Measurements from ENCODE around the gene SLCO2B1.
"Not testable (repeated sequence)": the region's sequence is repeated elsewhere in the genome, so short reads cannot be mapped to it uniquely, and the experiment has no call there.

Gene SLCO2B1

GRCh38 chr11:75150879-75151278 lies at the start of gene SLCO2B1:
TSS of gene SLCO2B1 (plus strand) at chr11:75151107. CDS start at chr11:75151382, 275 bp downstream.
- Histone ChIP-seq H3K4me2 (no peak within 1 kb of the TSS), H2AFZ (ENCODE audit: low read depth) (no peak within 1 kb of the TSS), H3K27me3 (ENCODE audit: insufficient read depth, low read depth) (no peaks in the 10 kb centered on the region), H3K79me2 (ENCODE audit: insufficient read depth, low read depth) (no peaks in the 10 kb centered on the region), H3K4me1 (ENCODE audit: low read depth, poor library complexity, severe bottlenecking) (no peaks in the 10 kb centered on the region), H3K36me3 (ENCODE audit: insufficient read depth) (no peaks in the 10 kb centered on the region), H3K9ac (no peak within 1 kb of the TSS), H4K20me1 (ENCODE audit: insufficient read depth) (no peaks in the 10 kb centered on the region), H3K27ac (no peak within 1 kb of the TSS), H3K4me3 (IDR thresholded peaks at IDR 0.05; ENCODE audit: insufficient read depth, low read depth, low read length) (no peak within 1 kb of the TSS)
- no peak for TF ChIP-seq CTCF (conservative IDR thresholded peaks at IDR 0.05; ENCODE audit: low read depth, low read length)

- H2AFZ ChIP-seq (ENCODE audit: low read depth), result no peak overlapping the region
- no peaks in the 10 kb centered on the region for H3K27me3 ChIP-seq (ENCODE audit: insufficient read depth, low read depth)
Observed at GRCh38 chr11:75101424-75102128, 49.3 kb upstream of the SLCO2B1 start.

GRCh38 chr11:75103380-75104026 lies 47.4 kb upstream of the SLCO2B1 start:
- Histone ChIP-seq H4K20me1 (ENCODE audit: insufficient read depth) (no peaks in the 10 kb centered on the region), H3K27me3 (ENCODE audit: insufficient read depth, low read depth) (no peaks in the 10 kb centered on the region), H2AFZ (ENCODE audit: low read depth) (no peak overlapping the region), H3K27ac (no peak overlapping the region), H3K36me3 (ENCODE audit: insufficient read depth) (no peaks in the 10 kb centered on the region), H3K79me2 (ENCODE audit: insufficient read depth, low read depth) (no peaks in the 10 kb centered on the region), H3K4me3 (IDR thresholded peaks at IDR 0.05; ENCODE audit: insufficient read depth, low read depth, low read length) (no peak overlapping the region), H3K4me1 (ENCODE audit: low read depth, poor library complexity, severe bottlenecking) (peaks cover 15% of the 10 kb centered on the region), H3K9ac (no peak overlapping the region), H3K4me2 (no peak overlapping the region)
- TF ChIP-seq CTCF (conservative IDR thresholded peaks at IDR 0.05; ENCODE audit: low read depth, low read length), result no peak

More at GRCh38 chr11:75101424-75102128, 49.3 kb upstream of the SLCO2B1 start:
- no peak for TF ChIP-seq CTCF (conservative IDR thresholded peaks at IDR 0.05; ENCODE audit: low read depth, low read length)
- no peaks in the 10 kb centered on the region for H3K79me2 ChIP-seq (ENCODE audit: insufficient read depth, low read depth)
- no peak overlapping the region for H3K27ac ChIP-seq
- no peaks in the 10 kb centered on the region for H4K20me1 ChIP-seq (ENCODE audit: insufficient read depth)
- H3K4me3 ChIP-seq (IDR thresholded peaks at IDR 0.05; ENCODE audit: insufficient read depth, low read depth, low read length), result no peak overlapping the region
- H3K9ac ChIP-seq, result no peak overlapping the region
- H3K4me2 ChIP-seq, result no peak overlapping the region
- peaks cover 15% of the 10 kb centered on the region for H3K4me1 ChIP-seq (ENCODE audit: low read depth, poor library complexity, severe bottlenecking)
- H3K36me3 ChIP-seq (ENCODE audit: insufficient read depth), result no peaks in the 10 kb centered on the region

GRCh38 chr11:75105462-75105925 lies 45.4 kb upstream of the SLCO2B1 start:
- Histone ChIP-seq H2AFZ (ENCODE audit: low read depth) (no peak overlapping the region; the same call in 1 of the 2 replicates), H3K36me3 (ENCODE audit: insufficient read depth) (no peaks in the 10 kb centered on the region)

GRCh38 chr11:75105967-75106681 lies 44.8 kb upstream of the SLCO2B1 start:
- not testable (repeated sequence) for H3K27me3 ChIP-seq (ENCODE audit: insufficient read depth, low read depth); H3K4me2 ChIP-seq

More at GRCh38 chr11:75105462-75105925, 45.4 kb upstream of the SLCO2B1 start:
- H3K27me3 ChIP-seq (ENCODE audit: insufficient read depth, low read depth), result no peaks in the 10 kb centered on the region
- H3K4me2 ChIP-seq, result no peak overlapping the region
- H3K4me1 ChIP-seq (ENCODE audit: low read depth, poor library complexity, severe bottlenecking), result peaks cover 7% of the 10 kb centered on the region
- H4K20me1 ChIP-seq (ENCODE audit: insufficient read depth), result no peaks in the 10 kb centered on the region
- no peaks in the 10 kb centered on the region for H3K79me2 ChIP-seq (ENCODE audit: insufficient read depth, low read depth)
- H3K27ac ChIP-seq, result no peak overlapping the region
- no peak overlapping the region for H3K9ac ChIP-seq
- H3K4me3 ChIP-seq (IDR thresholded peaks at IDR 0.05; ENCODE audit: insufficient read depth, low read depth, low read length), result no peak overlapping the region
- TF ChIP-seq CTCF (conservative IDR thresholded peaks at IDR 0.05; ENCODE audit: low read depth, low read length), result no peak

More at GRCh38 chr11:75105967-75106681, 44.8 kb upstream of the SLCO2B1 start:
- not testable (repeated sequence) for H2AFZ ChIP-seq (ENCODE audit: low read depth); H3K4me3 ChIP-seq (IDR thresholded peaks at IDR 0.05; ENCODE audit: insufficient read depth, low read depth, low read length); H4K20me1 ChIP-seq (ENCODE audit: insufficient read depth); H3K36me3 ChIP-seq (ENCODE audit: insufficient read depth); H3K4me1 ChIP-seq (ENCODE audit: low read depth, poor library complexity, severe bottlenecking); H3K9ac ChIP-seq; H3K79me2 ChIP-seq (ENCODE audit: insufficient read depth, low read depth); H3K27ac ChIP-seq
